HepG2 (cell line): ENCODE measurements around the gene FAM117B. TPM values are rescaled to one million over a fixed set of nuclear protein-coding genes. Genes with fewer than 3 reads are reported as not detected.

Experiments used
- ATAC-seq: fragments of 200-7000 bp; cut with Tn5 transposase; 3 replicates; pipeline ENCODE4 v1.9.1; 2020; ENCODE audit warnings: mild to moderate bottlenecking, moderate library complexity
- BruUV-seq: library from RNA; stranded (reverse); fragments of 400-500 nt; replicated peaks from 2 replicates; lab custom pipeline; 2021; lab: Mats Ljungman, UMichigan
- CTCF ChIA-PET: fragments of 300-600 bp; formaldehyde crosslinking; extraction: SDS; loops from one replicate; lab custom pipeline; 2021; ENCODE audit warnings: low total read pairs, inconsistent platforms, low intra/inter-chr PET ratio; lab: Yijun Ruan, JAX
- POLR2A ChIA-PET: fragments of 350-600 bp; sonication (Branson Sonifier 250); formaldehyde crosslinking; loops from one replicate; lab custom pipeline; 2020; ENCODE audit warnings: antibody characterized with exemption, inconsistent platforms; lab: Yijun Ruan, JAX
- DNase-seq: peaks from one replicate; pipeline ENCODE4 v3.0.0-alpha.2; 2015; ENCODE audit warnings: low spot score
- FAIRE-seq: peaks from 3 replicates; lab custom pipeline; 2011; peaks lifted over from hg19 to GRCh38; lab: Jason Lieb, UNC
- H2AFZ ChIP-seq: one replicate; pipeline ENCODE4 v1.6.1; 2011; ENCODE audit warnings: low read length, inconsistent platforms
- H3K27ac ChIP-seq: fragments of 300-600 bp; 3 replicates; pipeline ENCODE4 v1.8.0; 2011; ENCODE audit warnings: mixed run types, mild to moderate bottlenecking, mixed read lengths, low read length, inconsistent platforms; ENCODE audit not compliant: insufficient read depth; ENCODE audit errors: extremely low read length
- H3K27me3 ChIP-seq, 2 experiments: fragments of 200-600 bp in 1 of 2; 2 replicates in 1 of 2; 3 replicates in 1 of 2; pipeline versions ENCODE4 v1.6.0 to v1.8.0; 2011; ENCODE audit warnings: low read length in 2 of 2, mild to moderate bottlenecking in 2 of 2, moderate library complexity in 2 of 2, inconsistent platforms in 1 of 2; ENCODE audit not compliant: insufficient read depth in 2 of 2, control insufficient read depth in 1 of 2
- H3K36me3 ChIP-seq, 2 experiments: fragments of 200-600 bp in 1 of 2; replicated peaks in 1 of 2; 2 replicates in 1 of 2; 3 replicates in 1 of 2; pipeline versions ENCODE4 v1.5.1 to v1.8.0; 2011; ENCODE audit warnings: low read length in 2 of 2, inconsistent platforms in 1 of 2; ENCODE audit not compliant: insufficient read depth in 2 of 2, control insufficient read depth in 1 of 2
- H3K4me1 ChIP-seq: 2 replicates; pipeline ENCODE4 v1.5.1; 2012; ENCODE audit warnings: low read length, inconsistent platforms; ENCODE audit not compliant: insufficient read depth
- H3K4me2 ChIP-seq: 2 replicates; pipeline ENCODE4 v1.6.0; 2011; ENCODE audit warnings: low read depth, low read length, inconsistent platforms
- H3K4me3 ChIP-seq, 3 experiments: fragments of 200-600 bp in 1 of 3; sonication (generic), shearing (Covaris generic) in 1 of 3; replicated peaks in 1 of 3; 2 replicates each; pipeline ENCODE4 v1.5.1; 2011 to 2016; ENCODE audit warnings: low read length in 3 of 3, inconsistent platforms in 2 of 3, low read depth in 2 of 3, mild to moderate bottlenecking in 2 of 3, control low read depth in 1 of 3, mixed read lengths in 1 of 3; ENCODE audit not compliant: insufficient read depth in 1 of 3
- H3K79me2 ChIP-seq: one replicate; pipeline ENCODE4 v1.6.1; 2011; ENCODE audit warnings: low read length, inconsistent platforms; ENCODE audit not compliant: insufficient read depth
- H3K9ac ChIP-seq: 2 replicates; pipeline ENCODE4 v1.6.0; 2011; ENCODE audit warnings: mild to moderate bottlenecking, low read depth, low read length, inconsistent platforms; ENCODE audit not compliant: insufficient read depth
- H3K9me3 ChIP-seq: 2 replicates; pipeline ENCODE4 v1.5.1; 2012; ENCODE audit warnings: mild to moderate bottlenecking, low read length
- H4K20me1 ChIP-seq: 2 replicates; pipeline ENCODE4 v1.6.0; 2011; ENCODE audit warnings: inconsistent platforms, mild to moderate bottlenecking, low read length, moderate library complexity; ENCODE audit not compliant: insufficient read depth
- BCL3 ChIP-seq: sonication (generic); formaldehyde crosslinking; IDR thresholded peaks from 2 replicates; pipeline ENCODE4 v1.5.1; 2020; ENCODE audit warnings: mild to moderate bottlenecking, missing genetic modification reagents, moderate library complexity
- ELF4 ChIP-seq: sonication (generic); formaldehyde crosslinking; IDR thresholded peaks from 2 replicates; pipeline ENCODE4 v1.5.0; 2020; ENCODE audit warnings: missing genetic modification reagents, mild to moderate bottlenecking, moderate library complexity, borderline replicate concordance
- KAT8 ChIP-seq: IDR thresholded peaks from 2 replicates; pipeline ENCODE4 v1.6.1; 2016; ENCODE audit warnings: missing genetic modification reagents, missing compliant biosample characterization
- U2AF2 ChIP-seq: fragments of 200-400 bp; formaldehyde crosslinking; IDR thresholded peaks from 2 replicates; pipeline ENCODE4 v1.6.1; 2017; ENCODE audit warnings: low read depth, mild to moderate bottlenecking, low read length
- ZNF280D ChIP-seq: sonication (generic); formaldehyde crosslinking; IDR thresholded peaks from 2 replicates; pipeline ENCODE4 v1.5.1; 2020; ENCODE audit warnings: mild to moderate bottlenecking, missing genetic modification reagents
- ZNF556 ChIP-seq: sonication (generic); formaldehyde crosslinking; IDR thresholded peaks from 2 replicates; pipeline ENCODE4 v1.4.0; 2020; ENCODE audit warnings: mild to moderate bottlenecking, missing genetic modification reagents, borderline replicate concordance
- ZNF615 ChIP-seq: sonication (generic); formaldehyde crosslinking; IDR thresholded peaks from 2 replicates; pipeline ENCODE4 v1.5.0; 2020; ENCODE audit warnings: mild to moderate bottlenecking, missing genetic modification reagents, borderline replicate concordance
- ZNF703 ChIP-seq: sonication (generic); formaldehyde crosslinking; IDR thresholded peaks from 2 replicates; pipeline ENCODE4 v1.5.1; 2020; ENCODE audit warnings: missing genetic modification reagents, mild to moderate bottlenecking, moderate library complexity, borderline replicate concordance
- ZNF773 ChIP-seq: sonication (generic); formaldehyde crosslinking; IDR thresholded peaks from 2 replicates; pipeline ENCODE4 v1.4.0; 2020; ENCODE audit warnings: missing genetic modification reagents, borderline replicate concordance
- WGBS: methylation state at CpG from one replicate; pipeline ENCODE4 v1.1.6; 2017; ENCODE audit warnings: low lambda C conversion rate; 5-methylcytosine and 5-hydroxymethylcytosine counted together
- in situ Hi-C: cut with HindIII; loops from 2 replicates; pipeline ENCODE4 v1.10.0; 2017; ENCODE audit warnings: low pct_unique_long_range_greater_than_20kb; ENCODE audit not compliant: extremely low pct_ligation_motif_present
- intact Hi-C: fragments of 100-400 bp; cut with micrococcal nuclease; formaldehyde crosslinking; loops from one replicate; pipeline ENCODE4 v1.10.0; 2022; ENCODE audit not compliant: unreplicated experiment
- polyA plus RNA-seq, 8 experiments: library from polyadenylated mRNA; depleted of rRNA in 3 of 8; stranded (reverse) in 7 of 8; unstranded in 1 of 8; fragments of >200 nt; fragmentation: Illumina TruSeq in 4 of 8; extraction: Trizol in 4 of 8; gene quantifications; 2 replicates each; pipeline versions ENCODE4 v1.2.1 to v1.2.3, GENCODE V29; 2011 to 2016; ENCODE audit warnings: low read depth in 4 of 8, missing spikeins in 1 of 8, mixed read lengths in 1 of 8; ENCODE audit not compliant: insufficient read depth in 1 of 8
- total RNA-seq, 5 experiments: library from RNA; depleted of rRNA; stranded (reverse); fragments of >200 nt; fragmentation: Illumina TruSeq; extraction: Trizol; gene quantifications; 2 replicates each; pipeline ENCODE4 v1.2.3, GENCODE V29; 2016; ENCODE audit warnings: low read depth in 1 of 5

Gene FAM117B
- total and polyA plus RNA-seq, 2 of the 13 experiments (the other 11 are each of a cell fraction or from before 2014, with no cell fraction given): 5.8 to 11.0 TPM

DNA sequence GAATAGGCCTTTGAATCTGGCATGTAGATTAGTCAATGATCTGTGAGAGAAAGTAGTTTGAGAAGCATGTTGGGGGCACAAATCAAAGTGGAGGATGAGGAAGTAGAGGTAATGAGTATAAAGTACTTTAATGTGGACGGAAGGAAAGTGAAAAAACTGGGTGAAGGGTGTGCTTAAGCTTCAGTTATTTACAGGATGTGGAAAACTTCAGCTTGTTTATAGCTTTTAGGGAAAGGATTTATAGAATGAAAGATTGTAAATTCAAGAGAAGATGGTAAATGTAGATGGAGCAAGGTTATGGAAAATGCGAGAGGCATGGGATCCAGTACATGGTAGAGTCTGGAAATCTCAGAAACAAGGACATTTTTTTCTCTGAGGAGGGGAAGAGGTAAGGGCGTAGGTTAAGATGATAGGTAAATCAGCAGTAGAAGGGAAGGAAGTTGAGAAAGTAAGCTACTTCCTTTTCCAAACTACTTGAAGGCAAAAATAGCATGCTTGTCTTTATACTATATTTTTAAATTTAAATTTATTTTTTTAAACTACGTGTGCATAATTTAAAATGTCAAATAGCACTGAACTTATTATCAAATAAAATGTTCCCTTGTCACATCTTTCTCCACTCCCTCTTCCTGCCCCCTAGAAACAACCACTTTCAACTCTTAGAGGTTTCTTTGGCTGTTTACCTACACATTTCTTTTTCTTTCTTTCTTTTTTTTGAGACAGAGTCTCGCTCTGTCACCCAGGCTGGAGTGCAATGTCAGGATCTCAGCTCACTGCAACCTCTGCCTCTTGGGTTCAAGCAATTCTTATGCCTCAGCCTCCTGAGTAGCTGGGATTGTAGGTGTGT, 8.5 kb downstream of the FAM117B start:
- intact Hi-C loops: no loop called here
- H3K4me1 ChIP-seq: peaks cover 22% of the 10 kb centered on the region
- H3K27me3 ChIP-seq: no peaks in the 10 kb centered on the region
- ATAC-seq (no peak), DNase-seq (no peak), FAIRE-seq (no peak)
- no peaks in the 10 kb centered on the region; a peak in 1 of 5 replicates for H3K36me3 ChIP-seq
- POLR2A ChIA-PET: interaction anchor here (1.0 kb wide), 1 partner anchor 9 kb away, joined by 4 read pairs; the partner anchor contains the start of gene FAM117B
- TF ChIP-seq ZNF556 (CRISPR knock-in tag) (no peak), ZNF703 (CRISPR knock-in tag) (no peak), ELF4 (CRISPR knock-in tag) (no peak), KAT8 (CRISPR knock-in tag) (no peak), BCL3 (CRISPR knock-in tag) (no peak), ZNF280D (CRISPR knock-in tag) (no peak), U2AF2 (no peak), ZNF773 (no peak), ZNF615 (no peak)
- in situ Hi-C loops: no loop called here
- BruUV-seq: no TSS peak
- no peak overlapping the region for H3K9ac ChIP-seq
- WGBS: 95% methylated on average over 5 of the region's 5 CpGs
- H3K4me2 ChIP-seq: no peak overlapping the region
- no peak overlapping the region for H3K27ac ChIP-seq
- CTCF ChIA-PET: no interaction called here
- peaks cover 90% of the 10 kb centered on the region for H3K79me2 ChIP-seq
- H2AFZ ChIP-seq: no peak overlapping the region
- no peak overlapping the region for H3K4me3 ChIP-seq
- peaks cover 51% of the 10 kb centered on the region for H4K20me1 ChIP-seq
- H3K9me3 ChIP-seq: no peaks in the 10 kb centered on the region
